Fibroblast of lung (primary cell): ENCODE results near the gene CHAD.

ENCODE experiments used
- CTCF ChIP-seq, 2 donors: IDR thresholded peaks in 1 of 2; conservative IDR thresholded peaks in 1 of 2; 1 replicate in 1 of 2; 2 replicates in 1 of 2; pipeline ENCODE4 v1.5.1; 2011 to 2012; ENCODE audit warnings: low read length in 2 of 2, control low read depth in 1 of 2, inconsistent platforms in 1 of 2, low read depth in 1 of 2, mild to moderate bottlenecking in 1 of 2
- EZH2 ChIP-seq: IDR thresholded peaks from 2 replicates; pipeline ENCODE4 v1.5.1; 2012; ENCODE audit warnings: low read length, control low read depth, mild to moderate bottlenecking; ENCODE audit errors: missing control alignments

DNA sequence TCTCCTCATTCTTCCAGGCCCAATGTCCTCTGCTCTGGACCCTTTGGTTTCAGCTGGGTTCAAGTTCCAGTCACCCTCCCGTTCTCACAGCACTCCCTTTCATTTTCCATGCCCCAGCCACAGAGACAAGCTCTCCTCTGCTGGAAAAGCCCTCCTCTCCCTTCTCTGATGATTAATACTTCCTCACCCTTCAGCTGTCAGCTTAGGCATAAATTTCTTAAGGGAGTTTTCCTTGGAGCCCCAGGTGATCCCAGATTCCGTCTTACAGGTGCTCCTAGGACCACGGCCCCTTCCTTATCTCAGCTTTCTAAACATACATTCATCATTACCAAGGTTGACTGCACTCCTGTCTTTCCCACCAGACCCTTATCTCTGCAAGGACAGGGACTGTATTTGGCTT is 10.4 kb downstream of the CHAD start:
- TF ChIP-seq EZH2 (no peak), CTCF (conservative IDR thresholded peaks at IDR 0.05 in 1 of 2, IDR thresholded peaks at IDR 0.05 in 1 of 2; ENCODE audit: low read depth in 1 of 2, low read length in 2 of 2) (no peak)
